ENCODE results near the gene GFRAL.
"Not testable (repeated sequence)": the region's sequence is repeated elsewhere in the genome, so short reads cannot be mapped to it uniquely, and the experiment has no call there.

GFRAL gene

DNA sequence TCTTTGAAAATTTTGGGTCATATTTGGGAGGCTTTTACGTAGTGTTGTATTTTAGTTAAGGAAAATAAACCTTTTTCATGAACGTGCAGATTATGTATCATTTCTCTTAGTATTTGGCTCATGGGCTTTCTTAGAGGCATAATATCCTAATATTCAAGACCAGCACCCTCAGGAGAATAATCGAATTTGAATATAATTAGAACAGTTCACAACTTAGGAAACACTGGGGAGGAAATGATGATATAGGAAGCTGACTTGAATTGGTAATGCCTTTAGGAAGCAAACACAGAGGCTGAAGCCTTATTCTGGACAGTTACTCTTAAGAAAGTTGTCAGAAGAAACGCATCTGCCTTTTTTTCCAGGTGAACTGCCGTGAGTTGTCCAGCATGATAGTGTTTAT lies at the start of gene GFRAL:
TSS of gene GFRAL (plus strand) at position 301 of the 400 bp plus-strand sequence. CDS start at position 387, 86 bp downstream.
- DNase-seq, result no peak

DNA sequence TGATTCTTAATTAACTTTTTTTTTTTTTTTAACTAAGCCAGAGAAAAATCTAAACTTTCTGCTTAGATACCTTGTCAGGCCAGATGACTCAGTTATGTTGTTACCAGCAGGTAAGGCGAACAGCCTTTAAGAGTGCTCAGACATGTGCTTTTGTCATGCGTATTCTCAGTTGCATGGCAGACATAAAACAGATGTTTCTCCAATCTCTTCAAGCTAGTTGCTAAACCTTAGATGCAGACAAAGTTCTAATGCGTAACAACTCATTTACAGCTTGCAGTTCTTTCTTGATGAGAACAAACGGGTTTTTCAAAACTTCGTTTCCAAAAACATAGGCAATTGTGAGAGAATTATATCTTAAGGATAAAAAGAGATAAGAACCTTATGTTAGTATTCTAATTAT lies 49.6 kb upstream of the GFRAL start:
- no peak for DNase-seq

GRCh38 chr6:55281215-55281614 lies 46.1 kb upstream of the GFRAL start:
- DNase-seq, result no peak

- DNase-seq, result no peak
Observed at GRCh38 chr6:55282115-55282514, 45.2 kb upstream of the GFRAL start.

GRCh38 chr6:55286824-55287223 lies 40.4 kb upstream of the GFRAL start:
- no peak for DNase-seq

GRCh38 chr6:55290736-55291135 lies 36.5 kb upstream of the GFRAL start:
- DNase-seq, result no peak

- no peak for DNase-seq
Observed at GRCh38 chr6:55293116-55293515, 34.2 kb upstream of the GFRAL start.

- not testable (repeated sequence) for DNase-seq
Observed at GRCh38 chr6:55297214-55297613, 30.1 kb upstream of the GFRAL start.

DNA sequence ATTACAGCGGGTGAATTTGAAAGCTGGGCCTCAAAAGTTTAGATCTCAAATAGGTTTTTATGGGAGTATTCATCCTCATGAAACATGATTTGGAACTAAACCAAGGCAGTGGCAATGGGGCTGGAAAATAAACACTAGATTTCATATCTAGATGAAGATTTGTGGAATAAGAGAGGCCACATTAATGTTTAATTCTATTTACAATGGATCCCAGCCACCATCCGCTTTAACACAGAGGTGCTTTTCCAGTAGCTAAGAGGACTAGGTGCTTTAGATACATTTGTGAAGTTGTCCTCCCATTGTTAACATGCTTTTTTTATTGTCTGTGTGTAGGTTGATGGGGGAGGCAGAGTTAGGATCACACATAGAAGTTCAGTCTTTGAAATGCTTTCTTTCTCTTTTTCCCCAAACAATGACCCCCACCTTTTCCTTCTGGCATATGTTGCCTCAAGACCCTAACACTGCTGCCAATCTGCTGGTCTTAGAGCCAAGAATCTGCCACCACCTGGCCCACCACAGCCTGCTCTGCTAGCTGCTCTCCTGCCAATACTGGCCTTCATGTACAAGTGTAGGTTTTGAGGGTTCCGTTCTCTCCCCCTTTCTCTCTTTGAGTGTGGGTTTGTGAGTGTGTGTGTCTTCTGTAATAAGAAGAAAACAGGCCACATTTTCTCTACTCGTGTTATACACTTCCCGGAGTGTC lies 27.8 kb upstream of the GFRAL start:
- no peak for DNase-seq

- DNase-seq, result no peak
Observed at GRCh38 chr6:55304747-55305146, 22.5 kb upstream of the GFRAL start.

GRCh38 chr6:55319961-55320695 lies 7.1 kb upstream of the GFRAL start:
- no peak for DNase-seq

- no peak for DNase-seq
Observed at GRCh38 chr6:55320696-55321086, 6.6 kb upstream of the GFRAL start.

- no peak for DNase-seq
Observed at GRCh38 chr6:55377150-55377549, 49.9 kb downstream of the GFRAL start.

GRCh38 chr6:55379471-55379870 lies 52.2 kb downstream of the GFRAL start:
- no peak for DNase-seq

DNA sequence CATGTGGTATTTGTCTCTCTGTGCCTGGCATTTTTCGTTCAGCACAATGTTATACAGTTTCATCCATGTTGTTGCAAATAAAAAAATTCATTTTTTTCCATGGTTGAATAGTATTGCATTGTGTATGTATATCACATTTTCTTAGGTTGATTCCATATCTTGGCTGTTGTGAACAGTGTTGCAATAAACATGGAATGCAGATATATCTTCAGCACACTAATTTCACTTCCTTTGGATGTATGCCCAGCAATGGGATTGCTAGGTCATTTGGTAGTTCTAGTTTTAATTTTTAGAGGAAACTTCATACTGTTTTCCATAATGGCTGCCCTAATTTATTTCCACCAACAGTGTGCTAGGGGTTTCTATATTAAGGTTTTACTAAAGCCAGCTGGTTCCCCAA lies 52.6 kb downstream of the GFRAL start:
- no peak for DNase-seq

GRCh38 chr6:55388211-55388610 lies 60.9 kb downstream of the GFRAL start:
- DNase-seq, result no peak

GRCh38 chr6:55395871-55396270 lies 68.6 kb downstream of the GFRAL start:
- no peak for DNase-seq

DNA sequence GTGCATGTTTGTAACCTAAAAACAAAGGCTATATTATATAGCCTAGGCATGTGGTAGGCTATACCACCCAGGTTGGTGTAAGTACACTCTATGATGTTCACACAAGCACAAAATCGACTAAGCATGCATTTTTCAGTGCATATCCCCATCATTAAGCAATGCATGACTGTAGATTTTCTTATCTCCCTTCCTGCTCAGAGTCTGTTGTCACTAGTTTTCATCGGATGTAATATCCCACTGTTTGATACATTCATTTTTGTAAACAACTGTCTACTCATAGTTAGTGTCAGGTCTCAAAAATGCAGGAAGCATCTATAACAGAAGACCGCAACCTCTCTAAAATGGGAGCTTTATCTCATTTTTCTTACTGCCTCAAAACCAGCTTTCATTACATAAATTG lies 70.7 kb downstream of the GFRAL start:
- no peak for DNase-seq

DNA sequence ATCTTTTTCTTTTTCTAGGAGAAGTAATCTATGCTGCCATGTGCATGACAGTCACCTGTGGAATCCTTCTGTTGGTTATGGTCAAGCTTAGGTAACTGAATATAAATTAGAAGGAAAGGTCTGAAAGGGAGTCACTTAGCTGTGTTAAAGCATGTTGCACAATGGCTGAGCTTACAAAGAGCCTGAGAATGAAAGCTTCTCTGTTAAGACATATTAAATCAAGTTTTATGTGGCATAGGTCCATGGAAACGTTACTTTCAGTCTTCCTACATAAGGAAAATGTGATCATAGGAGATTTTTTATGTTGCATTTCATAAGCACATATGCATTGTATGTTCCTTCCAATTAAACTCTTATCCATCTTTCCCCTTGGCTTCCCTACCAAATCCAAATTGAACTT lies 72.1 kb downstream of the GFRAL start:
- no peak for DNase-seq

GRCh38 chr6:55405474-55406235 lies 78.4 kb downstream of the GFRAL start:
- no peak for DNase-seq

GRCh38 chr6:55410674-55411073 lies 83.4 kb downstream of the GFRAL start:
- DNase-seq, result no peak

GRCh38 chr6:55423933-55424332 lies 96.7 kb downstream of the GFRAL start:
- DNase-seq, result no peak

DNA sequence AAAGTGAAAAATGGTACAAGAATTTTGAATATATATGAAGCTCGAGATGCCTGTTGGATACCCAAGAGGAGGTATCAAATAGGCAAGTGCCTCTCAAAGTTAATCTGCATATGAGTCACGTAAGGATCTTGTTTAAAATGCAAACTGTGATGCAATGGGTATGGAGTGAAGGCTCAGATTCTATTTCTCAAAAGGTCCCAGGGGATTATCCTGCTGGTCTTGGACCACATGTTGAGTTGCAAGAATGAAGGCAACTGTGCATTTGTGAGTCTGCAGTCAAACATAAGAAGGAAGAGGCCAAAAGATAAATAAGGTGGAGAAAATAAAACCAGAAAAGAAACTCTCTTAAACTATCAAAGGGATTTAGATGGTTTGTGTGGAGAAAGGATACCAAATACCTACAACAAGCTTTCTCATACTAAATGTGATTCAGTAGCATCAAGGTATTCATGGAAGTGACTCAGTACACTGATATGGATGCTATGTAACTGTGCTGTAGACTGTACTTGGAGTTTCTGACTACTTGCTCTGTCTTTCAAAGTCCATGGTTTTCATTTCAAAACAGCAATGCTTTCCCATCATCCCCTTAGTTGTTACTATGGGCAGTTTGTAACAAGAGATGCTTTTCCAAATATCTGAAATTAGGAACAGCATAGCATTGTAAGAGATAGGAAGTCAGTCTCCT lies 106.3 kb downstream of the GFRAL start:
- no peak for DNase-seq
